B cell (primary cell): ENCODE results near the gene ARHGEF7. TPM values are rescaled to one million over a fixed set of nuclear protein-coding genes. Genes with fewer than 3 reads are reported as not detected.

Experiments used
- ATAC-seq: fragments of 200-7000 bp; cut with Tn5 transposase; one replicate; pipeline ENCODE4 v1.10.0; 2021; ENCODE audit warnings: low read depth, mild to moderate bottlenecking, moderate number of reproducible peaks, moderate library complexity
- CTCF ChIA-PET: fragments of 350-600 bp; sonication (Branson Sonifier 250); formaldehyde crosslinking; loops from one replicate; lab custom pipeline; 2021; ENCODE audit warnings: antibody characterized with exemption, inconsistent platforms; lab: Charles Lee
- POLR2A ChIA-PET: fragments of 350-600 bp; sonication (Branson Sonifier 250); formaldehyde crosslinking; loops from one replicate; lab custom pipeline; 2021; ENCODE audit warnings: antibody characterized with exemption; lab: Charles Lee
- DNase-seq: peaks from one replicate; pipeline ENCODE4 v3.0.0; 2013
- H2AFZ ChIP-seq: 2 replicates; pipeline ENCODE4 v1.6.1; 2012; ENCODE audit warnings: mild to moderate bottlenecking, low read depth, low read length; ENCODE audit not compliant: insufficient read depth, poor library complexity, severe bottlenecking
- H3K27ac ChIP-seq, 2 donors: 1 replicate in 1 of 2; 2 replicates in 1 of 2; pipeline ENCODE4 v1.5.1; 2012 to 2013; ENCODE audit warnings: low read length in 2 of 2, mild to moderate bottlenecking in 2 of 2, moderate library complexity in 1 of 2
- H3K27me3 ChIP-seq, 4 experiments: fragments of 200-600 bp in 1 of 4; sonication (generic) in 1 of 4; replicated peaks in 1 of 4; 1 replicate in 2 of 4; 2 replicates in 2 of 4; pipeline versions ENCODE4 v1.6.1 to v1.7.0; 2013 to 2016; ENCODE audit warnings: low read length in 3 of 4, mild to moderate bottlenecking in 2 of 4, mixed read lengths in 1 of 4, moderate library complexity in 1 of 4; ENCODE audit not compliant: insufficient read depth in 4 of 4, control insufficient read depth in 3 of 4; ENCODE audit errors: control extremely low read depth in 1 of 4
- H3K36me3 ChIP-seq, 2 experiments: replicated peaks in 1 of 2; 1 replicate in 1 of 2; 2 replicates in 1 of 2; pipeline versions ENCODE4 v1.6.1 to v1.7.1; 2013; ENCODE audit warnings: low read length in 1 of 2; ENCODE audit not compliant: insufficient read depth in 2 of 2, control insufficient read depth in 1 of 2; ENCODE audit errors: control extremely low read depth in 1 of 2, extremely low read depth in 1 of 2
- H3K4me1 ChIP-seq, 2 donors: fragments of 200-600 bp in 1 of 2; sonication (generic) in 1 of 2; 1 replicate in 1 of 2; 2 replicates in 1 of 2; pipeline versions ENCODE4 v1.5.1 to v1.6.1; 2013 to 2017; ENCODE audit warnings: low read length in 2 of 2; ENCODE audit not compliant: control insufficient read depth in 2 of 2, insufficient read depth in 2 of 2
- H3K4me2 ChIP-seq: replicated peaks from 2 replicates; pipeline ENCODE3; 2012; ENCODE audit warnings: mild to moderate bottlenecking, low read depth, low read length; ENCODE audit not compliant: poor library complexity, severe bottlenecking
- H3K4me3 ChIP-seq, 5 experiments: fragments of 200-600 bp in 1 of 5; sonication (generic) in 1 of 5; 1 replicate in 3 of 5; 2 replicates in 2 of 5; pipeline versions ENCODE4 v1.5.1 to v1.7.0; 2011 to 2016; ENCODE audit warnings: low read length in 4 of 5, mild to moderate bottlenecking in 4 of 5, low read depth in 2 of 5, control low read depth in 1 of 5, moderate library complexity in 1 of 5; ENCODE audit not compliant: insufficient read depth in 1 of 5; ENCODE audit errors: control extremely low read depth in 1 of 5, extremely low read depth in 1 of 5
- H3K79me2 ChIP-seq: fragments of 200-600 bp; sonication (generic); one replicate; pipeline ENCODE4 v1.6.0; 2016; ENCODE audit warnings: low read length; ENCODE audit not compliant: control insufficient read depth, insufficient read depth
- H3K9ac ChIP-seq: fragments of 200-600 bp; sonication (generic); 2 replicates; pipeline ENCODE4 v1.6.1; 2017; ENCODE audit warnings: mild to moderate bottlenecking, low read length, moderate library complexity
- H3K9me3 ChIP-seq, 3 donors: one replicate each; pipeline versions ENCODE4 v1.6.1 to v1.7.1; 2013; ENCODE audit warnings: low read length in 2 of 3; ENCODE audit not compliant: control insufficient read depth in 2 of 3, insufficient read depth in 1 of 3; ENCODE audit errors: control extremely low read depth in 1 of 3
- H4K20me1 ChIP-seq: 2 replicates; pipeline ENCODE4 v1.6.0; 2012; ENCODE audit warnings: mild to moderate bottlenecking, low read length; ENCODE audit not compliant: insufficient read depth, control insufficient read depth, poor library complexity, severe bottlenecking
- H3K27ac Mint-ChIP-seq: one replicate; pipeline ENCODE4 v1.8.0; 2021; ENCODE audit warnings: mixed read lengths
- H3K27me3 Mint-ChIP-seq: one replicate; pipeline ENCODE4 v1.8.0; 2021; ENCODE audit warnings: mixed read lengths
- H3K4me1 Mint-ChIP-seq: one replicate; pipeline ENCODE4 v1.8.0; 2021; ENCODE audit warnings: mixed read lengths
- H3K4me3 Mint-ChIP-seq: one replicate; pipeline ENCODE4 v1.8.0; 2021; ENCODE audit warnings: mixed read lengths
- H3K9me3 Mint-ChIP-seq: one replicate; pipeline ENCODE4 v1.8.0; 2022; ENCODE audit warnings: mixed read lengths; ENCODE audit not compliant: insufficient read depth
- CTCF ChIP-seq: fragments of 200-600 bp; IDR thresholded peaks from one replicate; pipeline ENCODE4 v1.8.0; 2022; ENCODE audit warnings: antibody characterized with exemption, mild to moderate bottlenecking
- EZH2 ChIP-seq: IDR thresholded peaks from 2 replicates; pipeline ENCODE4 v1.6.1; 2012; ENCODE audit warnings: borderline replicate concordance, low read depth, mild to moderate bottlenecking, moderate library complexity, low read length; ENCODE audit not compliant: insufficient read depth, poor library complexity, severe bottlenecking
- WGBS: methylation state at CpG from one replicate; pipeline ENCODE4 v1.1.5; 2013; ENCODE audit warnings: missing lambda C conversion rate; ENCODE audit not compliant: insufficient coverage; 5-methylcytosine and 5-hydroxymethylcytosine counted together
- intact Hi-C: fragments of 100-400 bp; cut with micrococcal nuclease; formaldehyde crosslinking; loops from one replicate; pipeline ENCODE4 v1.10.0; 2022
- polyA plus RNA-seq: library from polyadenylated mRNA; depleted of rRNA; stranded (reverse); fragments of >200 nt; gene quantifications from 2 replicates; pipeline ENCODE4 v1.2.3, GENCODE V29; 2012
- total RNA-seq, 2 donors: library from RNA; stranded (reverse); fragments of 120-200 nt in 1 of 2; gene quantifications; 1 replicate in 1 of 2; 2 replicates in 1 of 2; pipeline versions ENCODE4 v1.2.3 to v1.2.4, GENCODE V29; 2013 to 2022

The ARHGEF7 gene
- total and polyA plus RNA-seq, 2 donors (not counting 1 experiment from before 2014, with no cell fraction given) = 62.3 to 125 TPM

DNA sequence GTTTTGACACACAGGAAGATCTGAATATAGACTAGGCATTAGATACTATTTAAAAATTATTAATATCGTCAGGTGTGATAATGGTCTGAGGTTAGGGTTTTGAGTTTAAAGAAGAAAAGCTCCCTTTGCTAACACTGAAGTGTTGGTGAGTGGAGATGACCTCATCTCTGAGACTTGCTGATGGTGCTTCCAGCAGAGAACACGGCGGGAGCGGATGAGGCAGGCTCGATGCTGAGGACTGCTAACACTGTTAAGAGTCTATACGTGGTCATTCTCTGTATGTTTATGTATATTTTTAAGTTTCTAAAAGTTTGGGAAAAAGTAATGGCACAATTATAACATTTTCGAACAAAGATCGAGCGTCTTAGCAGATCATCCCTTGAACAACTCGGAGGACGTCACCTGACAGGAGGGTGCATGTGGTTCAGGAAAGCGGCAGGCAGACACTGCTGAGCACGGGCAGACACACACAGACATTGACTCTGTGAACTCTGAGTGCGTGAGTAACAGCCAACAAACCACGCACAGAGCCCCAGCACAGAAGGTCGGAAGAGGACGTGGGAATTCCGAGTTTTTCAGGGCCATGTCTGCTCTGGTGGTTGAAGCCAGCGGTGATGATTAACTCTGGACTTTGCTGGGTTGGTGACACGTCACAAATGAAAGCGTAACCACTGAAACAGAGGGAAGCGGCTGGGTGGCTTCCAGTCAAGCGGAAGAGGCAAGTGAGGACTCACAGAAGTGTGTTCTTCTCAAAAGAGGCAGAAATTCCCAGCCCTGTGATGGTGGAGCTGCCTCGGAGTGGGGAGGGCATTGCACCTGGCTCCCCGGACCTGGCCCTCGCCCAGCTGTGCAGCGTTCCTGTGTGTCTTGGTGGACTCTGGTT lies 113.4 kb downstream of the ARHGEF7 start:
- Mint-ChIP-seq H3K27ac (no peak overlapping the region), H3K27me3 (no peaks in the 10 kb centered on the region), H3K4me1 (peaks cover 17% of the 10 kb centered on the region), H3K4me3 (no peak overlapping the region), H3K9me3 (no peaks in the 10 kb centered on the region)
- Histone ChIP-seq H3K9ac (no peak overlapping the region), H4K20me1 (peaks cover 84% of the 10 kb centered on the region), H3K4me3 (no peak overlapping the region), H3K27ac (no peak overlapping the region), H3K27me3 (no peaks in the 10 kb centered on the region), H3K9me3 (no peaks in the 10 kb centered on the region), H2AFZ (no peak overlapping the region), H3K79me2 (peaks cover 91% of the 10 kb centered on the region), H3K4me2 (no peak overlapping the region), H3K36me3 (peaks cover 1 to 55% of the 10 kb centered on the region in 2 experiments), H3K4me1 (no peaks in the 10 kb centered on the region)
- TF ChIP-seq CTCF (no peak), EZH2 (no peak)
- intact Hi-C loops = no loop called here
- ATAC-seq (no peak), DNase-seq (no peak)
- ChIA-PET CTCF (interaction anchor here (1.7 to 2.6 kb wide), 2 partner anchors 161 kb away, joined by 6 to 9 read pairs; no protein-coding TSS in a partner anchor), POLR2A (no interaction called here)
- 94% methylated on average over 26 of the region's 27 CpGs for WGBS

DNA sequence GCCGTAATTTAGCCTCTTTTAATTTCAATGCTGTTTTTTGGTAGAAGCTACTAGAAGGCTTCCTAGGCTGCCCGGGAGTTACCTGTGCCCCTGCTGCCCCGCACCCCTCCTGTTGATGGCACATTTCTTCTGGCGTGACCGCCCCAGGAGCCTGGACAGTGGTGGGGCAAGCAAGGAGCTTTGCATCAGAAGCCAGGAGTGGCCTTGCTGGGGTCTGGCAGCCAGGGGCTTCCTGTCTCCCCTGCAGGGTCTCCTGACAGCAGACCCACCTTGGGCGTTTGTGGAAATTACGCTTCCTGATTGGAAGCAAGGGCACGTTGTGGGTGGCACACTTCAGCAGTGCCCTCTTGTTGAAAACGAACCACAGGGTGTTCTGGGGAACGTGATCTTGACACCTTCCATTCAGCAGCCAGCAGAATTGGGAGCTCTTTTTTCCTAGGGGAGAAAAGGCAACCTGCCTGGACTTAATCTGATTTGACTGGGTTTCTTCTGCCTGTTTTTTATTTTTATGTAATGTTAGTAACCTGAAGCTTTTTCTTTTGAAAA lies 115.3 kb downstream of the ARHGEF7 start:
- intact Hi-C loops = no loop called here
- H3K9ac ChIP-seq = no peak overlapping the region
- H3K79me2 ChIP-seq = peaks cover 87% of the 10 kb centered on the region
- H3K4me3 ChIP-seq = no peak overlapping the region
- no peaks in the 10 kb centered on the region for H3K4me1 ChIP-seq
- H3K9me3 Mint-ChIP-seq = no peaks in the 10 kb centered on the region
- H3K4me2 ChIP-seq = no peak overlapping the region
- TF ChIP-seq CTCF (no peak), EZH2 (no peak)
- no peak overlapping the region for H3K4me3 Mint-ChIP-seq
- no peaks in the 10 kb centered on the region for H3K27me3 ChIP-seq
- H3K9me3 ChIP-seq = no peaks in the 10 kb centered on the region
- no peak overlapping the region for H3K27ac Mint-ChIP-seq
- no peak overlapping the region for H3K27ac ChIP-seq
- no peak overlapping the region for H2AFZ ChIP-seq
- POLR2A ChIA-PET = no interaction called here
- DNase-seq (no peak), ATAC-seq (no peak)
- peaks cover 80% of the 10 kb centered on the region for H4K20me1 ChIP-seq
- WGBS = 90% methylated on average over 10 of the region's 10 CpGs
- H3K36me3 ChIP-seq = peaks cover 1 to 64% of the 10 kb centered on the region in 2 experiments
- peaks cover 18% of the 10 kb centered on the region for H3K4me1 Mint-ChIP-seq
- H3K27me3 Mint-ChIP-seq = no peaks in the 10 kb centered on the region
- CTCF ChIA-PET = interaction anchor here (1.2 to 2.6 kb wide), 3 partner anchors 16 to 163 kb away, joined by 3 to 9 read pairs (median 4); no protein-coding TSS in a partner anchor
